DMS79 treated with DMSO at 0.1 percent for 48 hours (cell line): ENCODE results near the gene LRFN2.

Experiments used
- DNase-seq: peaks from one replicate; lab custom pipeline; 2025; lab: John Stamatoyannopoulos, UW

Gene LRFN2

DNA sequence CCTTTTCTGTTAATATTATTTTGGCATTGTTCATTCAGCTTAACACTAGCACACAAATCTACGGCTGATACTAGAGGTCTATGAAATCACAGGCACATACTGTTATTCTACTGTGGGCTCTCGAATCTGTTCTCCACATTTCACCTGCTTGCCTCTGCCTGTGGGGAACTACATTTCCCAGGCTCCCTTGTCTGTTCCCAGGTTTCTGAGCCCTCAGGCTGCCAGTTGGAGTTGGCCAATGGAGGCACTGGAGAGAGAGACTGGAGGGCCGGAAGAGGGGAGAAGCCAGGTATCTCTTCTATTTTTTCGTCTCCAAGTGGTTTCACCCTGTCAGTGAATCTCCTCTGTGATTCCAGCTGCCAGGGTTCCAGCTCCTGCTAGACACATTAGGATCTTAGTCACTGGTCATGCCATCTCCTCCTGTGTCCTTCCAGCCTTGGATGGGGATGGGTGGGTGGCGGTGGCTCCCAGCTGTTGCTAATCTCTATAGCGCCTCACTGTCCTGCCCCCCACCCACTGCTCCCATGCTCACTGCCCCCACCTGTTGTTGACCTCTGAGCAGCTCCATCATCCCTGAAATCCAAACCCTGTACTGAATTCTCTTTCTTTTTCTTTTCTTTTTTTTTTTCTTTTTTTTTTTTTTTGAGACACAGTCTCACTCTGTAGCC, 188.2 kb downstream of the LRFN2 start:
- no peak for DNase-seq

DNA sequence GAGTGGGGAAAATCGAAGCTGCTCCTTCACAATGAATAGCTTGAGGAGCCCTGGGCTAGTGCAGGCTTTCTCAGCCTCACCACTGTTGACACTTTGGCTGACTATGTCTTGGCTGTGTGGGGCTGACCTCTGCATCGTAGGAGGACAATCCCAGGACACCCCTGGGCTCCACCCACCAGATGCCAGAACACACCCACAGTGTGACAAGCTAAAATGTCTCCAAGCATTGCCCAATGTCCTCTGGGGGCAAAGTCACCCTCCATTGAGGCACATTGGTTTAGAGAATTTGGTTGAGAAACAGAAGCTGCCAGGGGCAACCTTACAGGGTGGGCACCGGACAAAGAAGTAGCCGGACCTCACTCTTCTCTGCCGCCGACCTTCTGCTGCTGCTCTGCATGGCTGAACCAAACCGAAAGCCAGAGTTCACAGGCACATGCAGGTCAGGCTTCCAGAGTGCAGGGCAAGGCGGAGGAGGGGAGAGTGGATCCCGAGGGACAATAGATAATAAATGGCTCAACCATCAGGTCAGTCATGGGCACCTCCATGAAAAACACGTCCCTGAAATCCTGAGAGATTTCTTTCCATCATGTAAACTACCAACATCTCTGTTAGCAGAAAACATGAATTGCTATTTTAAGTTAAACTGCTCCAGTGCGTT, 189.0 kb downstream of the LRFN2 start:
- no peak for DNase-seq

DNA sequence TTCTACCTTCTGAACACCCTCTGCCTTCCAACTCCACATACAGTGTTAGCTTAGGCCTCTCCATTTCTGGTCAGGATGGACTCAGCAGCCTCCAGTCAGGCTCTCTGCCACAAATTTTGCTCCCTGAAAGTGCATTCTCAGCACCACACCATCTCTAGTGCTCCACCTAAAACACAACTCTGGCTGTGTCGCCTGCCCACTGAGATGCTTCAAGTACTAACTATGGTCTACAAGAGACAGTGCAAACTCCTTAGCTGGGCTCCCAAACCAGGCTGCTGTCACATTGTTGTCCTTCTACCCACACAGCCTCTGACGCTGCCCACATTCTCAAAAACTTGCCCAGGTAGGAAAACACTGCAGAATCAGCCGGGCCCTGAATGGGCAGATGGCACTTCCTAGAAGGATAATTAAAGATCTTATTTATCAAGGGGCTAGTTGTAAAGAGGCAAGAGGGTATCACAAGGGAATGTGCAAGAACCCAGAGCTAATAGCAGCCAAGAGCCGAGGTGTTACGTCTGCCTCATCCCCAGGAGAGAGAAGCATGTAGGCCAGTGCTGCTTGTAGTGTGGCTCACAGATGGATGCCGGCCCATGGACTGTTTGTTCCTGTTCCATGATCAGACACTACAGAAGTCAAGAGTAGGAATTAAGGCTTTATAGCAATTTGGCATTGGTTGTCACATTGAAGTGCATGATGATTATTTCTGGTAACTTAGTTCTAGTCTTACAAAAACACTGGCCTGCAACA, 189.7 kb downstream of the LRFN2 start:
- DNase-seq = no peak

DNA sequence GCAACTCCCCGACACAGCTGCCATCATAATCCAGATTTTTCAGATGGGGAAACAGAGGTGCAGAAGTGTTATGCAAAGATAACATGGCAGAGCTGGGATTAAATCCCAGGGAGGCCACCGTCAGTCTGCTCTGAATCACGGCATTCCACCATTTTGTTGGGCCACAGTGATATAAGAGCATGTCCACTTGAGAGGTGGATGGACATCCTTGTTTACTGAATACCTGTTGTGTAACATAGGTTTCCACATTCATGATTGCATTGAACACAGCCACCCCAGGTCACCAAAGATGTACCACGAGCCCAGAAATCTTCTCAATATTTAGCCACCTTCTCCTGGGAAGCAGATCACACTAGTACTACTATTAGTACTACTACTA, 191.5 kb downstream of the LRFN2 start:
- DNase-seq = no peak

DNA sequence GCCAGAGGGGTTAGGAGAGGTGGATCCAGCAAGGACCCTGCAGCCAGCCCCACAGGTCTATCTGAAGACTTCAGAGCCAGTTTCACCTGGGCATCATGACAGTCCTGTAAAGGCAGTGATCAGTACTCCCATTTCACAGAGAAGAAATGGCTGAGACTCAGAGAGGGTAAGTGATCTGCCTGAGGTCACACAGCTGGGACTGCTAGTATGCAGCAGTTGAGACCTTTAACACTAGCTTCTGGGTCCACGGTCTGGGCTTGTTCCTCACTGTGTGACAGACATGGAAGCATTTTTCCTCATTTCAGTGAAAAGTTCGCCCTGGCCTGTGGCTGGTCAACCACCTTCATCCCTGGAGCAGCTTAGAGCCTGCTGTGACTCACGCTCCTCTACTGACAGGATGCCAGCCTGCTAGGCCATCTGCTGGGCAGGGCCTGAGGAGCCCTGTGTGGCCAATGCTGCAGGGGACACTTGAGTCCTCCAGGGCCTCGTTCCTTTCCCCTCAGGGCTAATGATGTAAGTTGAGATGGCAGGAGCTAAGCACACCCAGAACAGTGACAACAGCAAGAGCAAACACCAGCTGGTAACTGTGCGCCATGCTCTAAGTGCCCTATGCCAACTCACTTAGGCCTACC, 192.0 kb downstream of the LRFN2 start:
- no peak for DNase-seq

DNA sequence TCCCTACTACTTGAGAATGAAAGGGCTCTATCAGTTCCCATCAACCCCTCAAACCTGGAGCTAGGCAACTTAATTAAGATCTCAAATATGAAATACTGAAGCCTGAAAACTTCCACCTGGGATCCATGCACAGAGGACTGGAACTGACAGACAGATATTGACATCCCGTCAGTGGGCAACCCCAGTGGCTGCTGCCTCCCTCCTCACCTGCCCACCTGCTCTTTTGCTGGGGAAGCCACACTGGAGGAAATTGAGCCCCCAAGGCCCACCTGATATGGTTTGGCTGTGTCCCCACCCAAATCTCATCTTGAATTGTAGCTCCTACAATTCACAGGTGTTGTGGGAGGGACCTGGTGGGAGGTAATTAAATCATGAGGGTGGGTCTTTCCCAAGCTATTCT, 192.8 kb downstream of the LRFN2 start:
- no peak for DNase-seq

DNA sequence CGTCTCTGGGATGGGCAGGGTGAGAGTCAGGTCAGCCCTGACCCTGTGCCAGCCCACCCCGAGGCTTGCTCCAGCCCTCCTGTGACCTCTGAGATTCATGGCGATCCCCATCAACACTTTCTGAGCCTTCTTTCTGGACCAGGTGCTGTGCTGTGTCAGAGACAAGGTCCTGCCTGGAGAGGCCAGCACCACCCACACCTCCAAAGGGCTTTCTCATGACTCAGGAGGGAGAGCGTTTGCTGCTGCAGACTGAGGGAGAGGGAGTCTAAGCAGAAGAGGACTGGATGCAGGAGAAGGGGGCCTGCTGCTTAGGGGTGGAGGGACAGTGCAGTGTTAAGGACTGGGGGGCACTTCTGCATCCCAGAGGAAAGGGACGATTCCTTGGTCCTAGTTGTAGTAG, 193.5 kb downstream of the LRFN2 start:
- DNase-seq = no peak

DNA sequence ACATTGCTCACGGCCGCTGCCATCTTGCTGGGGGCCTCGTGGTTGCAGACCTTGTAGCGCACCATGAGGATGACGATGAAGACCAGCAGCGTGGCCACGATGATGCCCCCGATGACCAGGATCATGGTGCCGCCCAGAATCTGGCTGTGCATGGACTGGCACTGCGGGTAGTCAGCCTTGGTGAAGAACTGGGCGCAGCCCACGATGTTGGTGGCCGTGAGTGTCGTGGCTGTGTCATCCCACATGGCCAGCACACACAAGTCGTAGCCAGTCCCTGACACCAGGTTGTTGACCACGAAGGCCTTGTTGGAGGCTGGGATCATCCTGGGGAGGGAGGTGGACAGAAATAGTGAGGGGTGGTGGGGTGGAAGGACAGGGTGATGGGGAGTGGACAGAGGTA, 194.6 kb downstream of the LRFN2 start:
- no peak for DNase-seq

DNA sequence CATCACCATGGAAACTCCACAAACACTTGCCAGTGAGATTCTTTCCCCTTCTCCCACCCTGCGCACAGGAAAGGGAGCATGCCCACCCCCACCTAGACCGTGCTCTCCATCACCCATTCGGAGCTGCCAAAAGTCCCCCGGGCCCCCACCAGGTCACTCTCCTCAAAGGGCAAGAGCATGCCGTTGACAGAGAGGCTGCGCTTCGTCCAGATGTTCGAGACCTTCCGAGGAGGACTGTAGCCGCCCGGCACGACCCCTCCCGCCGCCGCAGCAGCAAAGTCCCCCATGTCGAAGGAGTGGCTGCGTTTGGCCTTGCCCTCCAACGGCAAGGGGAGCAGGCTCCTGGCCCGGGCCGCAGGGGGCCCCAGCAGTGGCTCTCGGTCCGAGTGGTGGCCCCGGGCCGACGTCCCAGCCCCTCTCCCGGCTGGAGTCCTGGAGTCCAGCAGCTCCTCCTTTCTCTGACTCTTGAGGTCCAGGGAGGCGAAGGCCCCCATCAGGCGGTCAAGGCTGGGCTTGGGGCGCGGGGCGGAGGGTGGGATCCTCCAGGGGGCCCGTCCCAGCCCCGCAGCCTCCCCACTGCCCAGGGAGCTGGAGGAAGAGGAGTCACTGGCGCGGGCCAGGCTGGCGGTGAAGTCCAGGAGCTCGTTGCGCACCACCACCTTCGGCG, 195.2 kb downstream of the LRFN2 start:
- DNase-seq = no peak

DNA sequence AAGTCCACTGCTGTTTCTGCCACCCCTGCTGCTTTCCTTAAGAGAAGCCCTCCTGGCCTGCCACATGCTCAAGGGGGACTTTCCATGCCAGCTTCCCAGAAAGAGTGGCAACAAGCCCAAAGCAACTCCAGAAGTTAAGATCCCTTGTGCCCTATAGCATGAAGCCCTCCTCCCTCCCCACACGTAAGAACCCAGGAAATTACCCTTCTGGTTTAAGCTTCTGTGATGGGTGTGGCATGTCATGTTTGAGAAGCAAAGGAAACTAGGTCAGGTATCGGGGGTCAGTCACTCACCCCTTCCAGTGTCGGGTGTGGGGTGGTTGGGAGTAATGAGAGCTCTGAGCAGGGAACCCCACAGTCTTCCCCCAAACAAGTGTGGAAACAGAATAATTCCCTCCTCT, 196.1 kb downstream of the LRFN2 start:
- DNase-seq = no peak

DNA sequence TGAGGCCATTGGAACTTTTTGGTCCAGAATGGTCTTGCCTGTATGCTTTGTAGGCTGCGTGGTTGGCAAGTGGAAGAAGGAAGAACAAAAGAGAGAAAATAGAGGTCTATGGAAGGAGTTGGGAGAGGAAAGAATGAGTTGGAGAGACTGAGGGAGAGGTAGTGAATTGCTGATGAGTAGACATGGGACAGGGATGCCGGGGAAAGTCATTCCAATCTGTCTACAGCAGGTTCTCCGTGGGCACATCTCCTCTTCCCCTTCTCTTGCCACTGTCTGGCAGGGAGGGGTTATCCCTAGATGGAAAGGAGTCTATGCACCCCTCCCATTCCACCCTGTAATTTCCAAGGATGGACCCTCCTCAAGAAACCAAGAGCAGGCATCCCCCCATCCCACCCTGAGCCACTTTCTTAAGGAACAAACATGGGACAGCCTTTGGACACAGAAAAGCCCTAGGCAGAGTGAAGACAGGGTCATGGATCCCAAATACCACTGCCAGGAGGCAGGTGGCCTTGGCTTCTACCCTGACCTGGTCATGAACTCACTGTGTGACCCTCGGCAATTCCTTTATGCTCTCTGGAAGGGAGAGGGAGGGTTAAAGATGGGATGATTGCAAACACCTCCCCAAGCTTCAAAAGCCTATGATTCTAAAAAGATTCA, 196.9 kb downstream of the LRFN2 start:
- DNase-seq = no peak

DNA sequence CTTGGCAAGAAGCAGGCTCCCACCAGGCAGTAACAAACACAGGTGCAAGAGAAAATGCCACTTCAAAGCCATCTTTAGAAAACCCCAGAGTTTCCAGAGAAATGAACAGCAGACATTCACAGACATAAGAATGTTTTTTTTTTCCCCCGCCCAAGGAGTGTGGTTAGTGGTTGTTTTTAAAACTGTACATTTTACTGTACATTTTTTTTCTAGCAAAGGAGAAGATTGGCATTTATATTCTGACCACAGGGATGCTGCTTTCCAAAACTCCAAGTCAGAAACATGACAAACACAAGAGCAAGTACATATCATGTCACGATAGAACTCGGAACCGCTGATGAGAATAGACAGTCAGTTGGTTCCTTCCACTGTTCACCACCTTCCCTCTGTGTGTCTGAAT, 197.9 kb downstream of the LRFN2 start:
- no peak for DNase-seq

DNA sequence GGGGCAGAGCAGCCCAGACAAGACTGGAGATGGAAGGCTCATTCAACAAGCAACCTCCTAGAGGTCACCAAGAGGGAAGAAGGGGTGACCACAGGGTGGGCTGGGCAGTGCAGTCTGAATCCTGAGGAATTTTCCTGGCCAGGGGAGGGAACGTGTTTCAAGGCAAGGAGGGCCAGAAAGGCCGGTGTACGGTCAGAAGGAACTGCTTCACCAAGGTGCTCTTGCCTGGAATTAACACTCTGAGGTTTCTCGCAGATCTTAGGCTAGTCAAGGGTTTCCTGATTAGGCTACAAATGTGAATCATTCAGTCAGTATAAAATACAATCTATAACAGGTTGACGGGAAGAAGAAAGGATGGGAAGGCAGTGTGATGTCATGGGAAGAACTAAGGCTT, 199.3 kb downstream of the LRFN2 start:
- DNase-seq = no peak

DNA sequence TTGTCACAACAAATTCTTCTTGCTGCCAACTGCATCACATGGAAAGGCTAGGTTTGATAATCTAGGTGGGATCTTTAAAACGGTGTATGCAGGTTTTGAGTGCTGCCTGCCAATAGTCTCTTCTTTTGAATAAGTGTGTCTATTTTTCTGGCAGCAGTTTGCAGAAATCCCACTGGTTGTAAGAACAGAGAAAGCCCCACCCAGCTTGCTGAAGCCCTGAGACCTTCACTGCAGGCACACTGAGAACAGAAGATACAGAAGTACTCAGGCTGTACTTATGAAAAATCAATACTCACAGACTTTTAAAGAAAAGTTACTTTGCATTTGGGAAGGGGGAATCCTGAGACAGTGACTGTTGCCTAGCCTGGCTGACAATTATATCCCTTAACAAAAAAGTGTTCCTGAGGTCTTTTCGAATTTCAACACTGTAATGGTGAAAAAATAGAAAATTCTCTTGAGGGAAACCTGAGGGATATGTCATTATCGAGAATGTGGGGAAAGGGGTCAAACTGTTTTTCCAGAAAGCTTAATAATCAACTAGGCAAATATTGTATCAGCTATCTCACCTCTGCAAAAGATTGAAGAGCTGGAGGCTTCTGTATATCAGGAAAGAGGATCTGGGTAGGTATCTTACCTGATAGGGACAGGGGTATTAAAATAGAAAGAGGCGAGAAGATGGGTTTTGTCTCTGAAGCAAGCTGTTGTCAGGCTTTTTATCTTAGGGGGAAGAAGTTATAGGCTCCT, 199.9 kb downstream of the LRFN2 start:
- DNase-seq = no peak

DNA sequence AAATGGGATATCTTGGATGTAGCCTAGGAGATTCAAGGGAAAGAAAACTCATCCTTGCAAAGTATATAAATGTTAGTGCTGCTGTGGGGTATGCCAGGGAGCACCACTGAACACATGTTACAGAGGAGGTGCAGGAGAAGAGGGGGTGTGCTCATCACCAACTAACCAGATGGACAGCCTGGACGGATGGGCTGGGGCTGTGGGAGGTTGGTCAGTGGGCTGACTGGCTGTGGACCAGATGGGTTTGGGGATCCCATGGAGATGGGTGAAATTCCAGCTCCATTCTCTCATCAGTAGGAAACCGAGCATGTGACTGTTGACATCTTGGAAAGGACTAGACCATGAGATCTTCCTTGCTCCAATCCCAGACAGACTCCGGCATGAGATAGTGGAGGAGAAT, 201.0 kb downstream of the LRFN2 start:
- DNase-seq = no peak

DNA sequence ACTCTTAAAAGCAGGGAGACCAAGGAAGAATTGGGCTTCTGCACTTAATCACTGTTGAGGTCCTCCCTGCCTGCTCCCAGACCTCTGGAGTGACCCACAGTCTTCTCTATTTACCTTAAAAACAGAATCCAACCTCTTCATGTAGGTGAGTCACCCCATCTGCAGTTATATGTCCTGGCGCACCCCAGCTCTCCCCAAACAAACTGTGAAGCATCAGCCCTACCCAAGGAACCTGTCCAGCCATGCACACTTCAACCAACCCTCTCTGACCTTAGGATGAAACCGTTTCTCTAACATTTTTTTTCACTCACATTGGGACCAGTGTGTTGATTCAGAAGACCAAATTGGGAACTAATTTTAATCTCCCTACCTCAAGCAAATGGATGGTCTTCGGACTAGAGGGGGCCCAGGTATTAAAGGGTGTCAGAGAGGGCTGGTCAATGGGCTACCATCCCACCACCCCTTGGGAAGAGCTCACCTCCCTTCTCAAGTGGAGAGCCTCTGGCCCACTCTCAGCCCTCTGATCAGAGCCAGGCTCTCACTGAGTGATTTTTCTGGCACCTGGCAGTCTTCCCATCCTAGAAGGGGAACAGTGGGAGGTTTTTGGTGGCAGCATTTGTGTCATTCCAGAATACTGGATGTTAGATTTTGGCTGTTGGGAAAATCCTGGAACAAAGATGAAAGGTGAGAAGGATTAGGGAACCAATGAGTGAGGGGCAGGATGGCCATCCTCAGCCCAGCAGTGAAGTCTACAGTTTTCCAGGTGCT, 203.6 kb downstream of the LRFN2 start:
- no peak for DNase-seq

DNA sequence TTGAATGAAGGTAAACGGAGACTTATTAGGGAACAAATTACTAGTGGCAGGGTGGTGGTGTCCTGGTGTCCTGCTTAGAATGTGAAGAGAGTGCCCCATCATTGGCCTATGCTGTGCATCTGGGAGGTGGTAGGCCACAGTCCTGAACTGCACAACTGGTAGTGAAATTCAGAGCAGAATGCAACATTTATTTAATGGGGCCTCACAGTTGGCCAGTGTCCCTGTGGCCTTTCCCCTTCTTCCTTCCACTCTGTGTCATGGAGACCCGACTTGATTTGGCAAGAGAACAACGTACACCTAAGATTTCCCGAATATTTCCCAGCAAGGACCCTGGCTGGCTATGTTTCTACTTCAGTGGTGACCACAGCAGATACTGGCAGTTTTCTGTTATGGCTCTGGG, 206.9 kb downstream of the LRFN2 start:
- DNase-seq = no peak

DNA sequence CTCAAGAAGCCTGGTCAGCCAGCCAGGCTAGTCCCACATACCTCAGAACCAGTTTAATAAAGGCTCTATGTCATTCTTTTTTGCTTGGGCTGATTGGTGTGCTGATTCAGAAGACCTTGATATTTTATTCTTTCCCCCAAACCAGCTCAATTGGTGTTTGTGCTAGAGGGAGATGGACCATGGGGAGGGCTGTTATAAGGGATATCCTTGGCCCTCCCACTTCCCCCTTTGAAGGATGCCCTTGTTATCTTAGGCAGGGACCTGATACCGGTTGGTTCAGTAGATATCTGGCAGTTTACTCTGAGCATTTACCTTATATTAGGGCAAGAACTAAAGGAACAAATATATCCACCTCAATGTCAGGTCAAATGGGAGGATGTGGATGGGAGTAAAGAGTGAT, 207.4 kb downstream of the LRFN2 start:
- DNase-seq = no peak

DNA sequence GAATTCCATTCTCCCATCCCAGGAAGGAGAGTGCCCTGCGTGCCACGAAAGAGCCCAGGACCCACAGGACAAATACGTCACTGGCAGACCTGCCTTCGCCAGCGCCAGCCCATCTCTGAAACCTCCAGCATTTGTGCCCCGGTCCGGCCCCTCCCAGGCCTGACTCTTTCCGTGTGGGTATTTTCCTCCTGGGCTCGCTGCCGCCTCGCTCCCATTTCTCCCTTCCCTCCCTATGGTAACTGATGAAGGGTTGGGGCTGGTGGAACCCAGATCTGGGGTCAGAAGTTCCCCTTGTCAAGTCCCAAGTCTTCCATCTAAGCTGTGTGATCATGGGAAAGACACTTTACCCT, 208.5 kb downstream of the LRFN2 start:
- DNase-seq = no peak

DNA sequence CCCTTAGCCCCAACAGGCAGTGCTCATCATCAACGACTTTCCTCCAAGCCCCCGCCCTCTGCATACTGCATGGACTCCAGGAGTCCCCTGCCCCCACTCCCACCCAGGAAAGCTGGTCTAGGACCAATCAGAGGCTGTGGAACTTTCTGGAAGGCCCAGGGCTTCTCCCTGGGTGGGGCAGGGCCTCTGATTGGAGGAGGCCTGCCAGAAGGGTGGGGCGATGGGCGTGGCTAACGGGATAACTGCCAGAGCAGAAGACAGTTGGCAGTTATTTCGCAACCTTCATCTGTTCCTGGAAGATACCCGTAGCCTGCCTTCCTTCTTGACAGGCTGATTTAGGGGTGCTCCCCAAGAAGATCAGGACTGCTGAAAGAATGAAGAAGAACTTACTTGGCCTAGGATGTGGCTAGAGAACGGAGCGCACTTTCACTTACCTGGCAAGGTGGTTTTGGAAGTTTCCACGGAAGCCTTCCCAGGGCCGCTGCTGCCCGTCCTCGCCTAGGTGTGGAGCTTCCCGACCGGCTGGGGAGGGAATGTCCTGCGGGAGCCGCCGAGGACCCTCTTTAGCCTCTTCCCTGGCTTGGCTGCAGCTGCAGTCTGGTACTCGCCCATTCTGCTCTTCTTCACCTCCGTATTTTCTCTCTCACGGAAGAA, 209.0 kb downstream of the LRFN2 start:
- DNase-seq = no peak
